Measurements from ENCODE around the gene C12orf60. TPM values are rescaled to one million over a fixed set of nuclear protein-coding genes. Genes with fewer than 3 reads are reported as not detected.
A peak's percentile ranks its signal among the peaks of the same experiment; 100 is the strongest.

C12orf60 gene
- polyA plus RNA-seq, 3 donors = 0.11 to 0.46 TPM; not detected in 1

- WGBS (ENCODE audit: insufficient coverage) = 76% methylated on average over 14 of the region's 16 CpGs
- Histone ChIP-seq H4K20me1 (ENCODE audit: insufficient read depth, low read length) (peaks cover 10% of the 10 kb centered on the region), H3K4me2 (replicated peaks; ENCODE audit: extremely low read depth, low read length, poor library complexity, severe bottlenecking) (peak overlapping the region; percentile 97), H3K27me3 (ENCODE audit: control insufficient read depth in 2 of 2, insufficient read depth in 2 of 2, low read length in 2 of 2) (no peaks in the 10 kb centered on the region), H3K9ac (ENCODE audit: insufficient read depth, low read length, poor library complexity, severe bottlenecking) (peak overlapping the region; percentile 87), H2AFZ (ENCODE audit: insufficient read depth, low read depth, low read length, poor library complexity, severe bottlenecking) (peak overlapping the region; percentile 93), H3K36me3 (replicated peaks in 1 of 2; ENCODE audit: control insufficient read depth in 1 of 2, insufficient read depth in 2 of 2, low read length in 2 of 2) (no peaks in the 10 kb centered on the region), H3K4me3 (replicated peaks in 1 of 3; ENCODE audit: low read depth in 2 of 3, low read length in 3 of 3) (peak overlapping the region; percentile 87 to 96 (median 90)), H3K79me2 (ENCODE audit: insufficient read depth, low read length) (peaks cover 47% of the 10 kb centered on the region), H3K4me1 (ENCODE audit: control insufficient read depth in 1 of 2, insufficient read depth in 2 of 2, low read length in 2 of 2) (peaks cover 28 to 34% of the 10 kb centered on the region in 2 donors), H3K27ac (ENCODE audit: low read depth in 1 of 2, low read length in 2 of 2) (peak overlapping the region in 1 of 2 donors; percentile 96), H3K9me3 (replicated peaks in 1 of 2; ENCODE audit: control insufficient read depth in 1 of 2, insufficient read depth in 1 of 2, low read length in 2 of 2) (peaks cover 0 to 5% of the 10 kb centered on the region in 2 donors)
- H3K4me3 Mint-ChIP-seq = peak overlapping the region; percentile 96 to 98
- H3K36me3 Mint-ChIP-seq = peaks cover 4 to 11% of the 10 kb centered on the region in 2 donors
- H3K27me3 Mint-ChIP-seq (ENCODE audit: low read depth in 3 of 3) = peaks cover 0 to 1% (median 1%) of the 10 kb centered on the region in 3 donors
- intact Hi-C loops (cut with micrococcal nuclease) = loop anchor here in 1 of 2 donors (5.0 kb wide), 1 partner anchor 38 kb away; no protein-coding TSS in a partner anchor
- peak overlapping the region in 5 of 7 donors; percentile 37 to 99 (median 98) for H3K27ac Mint-ChIP-seq
- TF ChIP-seq CTCF (IDR thresholded peaks at IDR 0.05) = no peak
- no peak for DNase-seq
- peaks cover 0 to 7% (median 2%) of the 10 kb centered on the region in 7 donors for H3K9me3 Mint-ChIP-seq
- peaks cover 38% of the 10 kb centered on the region for H3K4me1 Mint-ChIP-seq
Observed at GRCh38 chr12:14768823-14769405, 34.6 kb upstream of the C12orf60 start.

DNA sequence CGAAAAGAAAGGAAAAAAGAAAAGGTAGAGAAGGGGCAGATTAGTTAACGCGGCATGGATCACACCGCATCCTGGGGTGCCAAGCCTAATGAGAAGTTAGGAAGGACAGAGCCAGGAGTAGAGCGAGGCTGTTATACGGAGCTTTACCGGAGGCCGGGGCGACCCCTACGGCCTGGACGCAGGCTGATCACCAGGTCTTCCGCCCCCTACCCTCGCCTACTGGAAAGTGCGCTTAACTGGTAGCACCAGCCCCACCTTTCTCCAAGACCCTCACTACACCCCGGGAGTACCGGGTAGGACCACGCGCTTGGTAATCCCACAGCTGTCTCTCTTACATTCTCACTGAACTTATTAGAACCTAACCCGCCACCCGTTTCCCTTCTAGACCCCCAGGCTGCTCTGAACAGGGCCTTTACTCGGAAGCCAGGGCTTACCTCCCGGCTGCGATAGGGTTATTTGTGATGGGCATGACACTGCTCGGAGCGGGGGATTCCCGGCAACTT lies 34.0 kb upstream of the C12orf60 start:
- no peak for TF ChIP-seq CTCF (IDR thresholded peaks at IDR 0.05)
- Histone ChIP-seq H3K9ac (ENCODE audit: insufficient read depth, low read length, poor library complexity, severe bottlenecking) (peak overlapping the region; percentile 87), H2AFZ (ENCODE audit: insufficient read depth, low read depth, low read length, poor library complexity, severe bottlenecking) (peak overlapping the region; percentile 93), H3K4me3 (replicated peaks in 1 of 3; ENCODE audit: low read depth in 2 of 3, low read length in 3 of 3) (peak overlapping the region; percentile 87 to 96 (median 90)), H3K4me1 (ENCODE audit: control insufficient read depth in 1 of 2, insufficient read depth in 2 of 2, low read length in 2 of 2) (peaks cover 30 to 36% of the 10 kb centered on the region in 2 donors), H4K20me1 (ENCODE audit: insufficient read depth, low read length) (peaks cover 10% of the 10 kb centered on the region), H3K79me2 (ENCODE audit: insufficient read depth, low read length) (peaks cover 51% of the 10 kb centered on the region), H3K9me3 (replicated peaks in 1 of 2; ENCODE audit: control insufficient read depth in 1 of 2, insufficient read depth in 1 of 2, low read length in 2 of 2) (peaks cover 0 to 6% of the 10 kb centered on the region in 2 donors), H3K4me2 (replicated peaks; ENCODE audit: extremely low read depth, low read length, poor library complexity, severe bottlenecking) (peak overlapping the region; percentile 97), H3K36me3 (replicated peaks in 1 of 2; ENCODE audit: control insufficient read depth in 1 of 2, insufficient read depth in 2 of 2, low read length in 2 of 2) (no peaks in the 10 kb centered on the region), H3K27ac (ENCODE audit: low read depth in 1 of 2, low read length in 2 of 2) (peak overlapping the region; percentile 96 to 98), H3K27me3 (ENCODE audit: control insufficient read depth in 2 of 2, insufficient read depth in 2 of 2, low read length in 2 of 2) (no peaks in the 10 kb centered on the region)
- peak overlapping the region; percentile 98 to 99 (median 98) for H3K27ac Mint-ChIP-seq
- intact Hi-C loops (cut with micrococcal nuclease) = loop anchor here in 1 of 2 donors (5.0 kb wide), 1 partner anchor 38 kb away; no protein-coding TSS in a partner anchor
- peaks cover 0 to 3% (median 1%) of the 10 kb centered on the region in 3 donors for H3K27me3 Mint-ChIP-seq (ENCODE audit: low read depth in 3 of 3)
- H3K36me3 Mint-ChIP-seq = peaks cover 3 to 10% of the 10 kb centered on the region in 2 donors
- H3K9me3 Mint-ChIP-seq = peaks cover 0 to 8% (median 0%) of the 10 kb centered on the region in 7 donors
- peak in 1 of 3 donors; percentile 23 for DNase-seq
- peaks cover 41% of the 10 kb centered on the region for H3K4me1 Mint-ChIP-seq
- H3K4me3 Mint-ChIP-seq = peak overlapping the region; percentile 96 to 98
- WGBS (ENCODE audit: insufficient coverage) = under 1% methylated on average over 23 of the region's 26 CpGs

Data from CD14-positive monocyte (primary cell).